Body of pancreas (tissue), 4 donors: ENCODE data around the gene FAM229A. TPM values are rescaled to one million over a fixed set of nuclear protein-coding genes. Genes with fewer than 3 reads are reported as not detected.

Experiments
- ATAC-seq: fragments of 150-250 bp; one replicate; pipeline ENCODE4 v1.9.1; 2016
- DNase-seq, 4 donors: peaks; one replicate each; pipeline ENCODE4 v3.0.0-alpha.2; 2019
- H3K27ac ChIP-seq, 4 donors: fragments of 200-600 bp; sonication (generic); 1 replicate in 3 of 4; 2 replicates in 1 of 4; pipeline versions ENCODE4 v1.5.1 to v1.6.1; 2016 to 2019; ENCODE audit warnings: mild to moderate bottlenecking in 1 of 4, mixed read lengths in 1 of 4, moderate library complexity in 1 of 4
- H3K27me3 ChIP-seq, 2 donors: fragments of 200-600 bp; sonication (generic); one replicate each; pipeline ENCODE4 v1.6.0; 2016; ENCODE audit warnings: mild to moderate bottlenecking in 1 of 2
- H3K36me3 ChIP-seq, 2 donors: fragments of 200-600 bp; sonication (generic); replicated peaks in 1 of 2; 2 replicates each; pipeline ENCODE4 v1.5.1; 2016; ENCODE audit warnings: low read depth in 2 of 2; ENCODE audit not compliant: insufficient read depth in 1 of 2
- H3K4me1 ChIP-seq: fragments of 200-600 bp; sonication (generic); one replicate; pipeline ENCODE4 v1.6.0; 2016
- H3K4me3 ChIP-seq, 2 donors: fragments of 200-600 bp; sonication (generic); 1 replicate in 1 of 2; 2 replicates in 1 of 2; pipeline ENCODE4 v1.5.1; 2016 to 2019
- H3K9me3 ChIP-seq, 3 donors: fragments of 200-600 bp; sonication (generic); 1 replicate in 2 of 3; 2 replicates in 1 of 3; pipeline ENCODE4 v1.5.1; 2016
- POLR2A ChIP-seq, 3 donors: fragments of 450-650 bp; IDR thresholded peaks; one replicate each; pipeline ENCODE4 v1.6.1; 2016; ENCODE audit warnings: antibody characterized with exemption in 3 of 3, mild to moderate bottlenecking in 2 of 3
- WGBS, 2 donors: methylation state at CpG; one replicate each; pipeline ENCODE4 v1.1.5; 2017; 5-methylcytosine and 5-hydroxymethylcytosine counted together
- intact Hi-C: fragments of 100-400 bp; cut with DNase I; formaldehyde crosslinking; loops from one replicate; pipeline ENCODE4 v1.15.1; 2023
- total RNA-seq, 2 donors: library from RNA; depleted of rRNA; stranded (reverse); fragments of >200 nt; gene quantifications; one replicate each; pipeline ENCODE4 v1.1.0, GENCODE V29; 2016
- TF ChIP-seq, protein P1 (sequence below), 7 experiments: fragments of 450-650 bp in 4 of 7; fragments of 200-600 bp in 3 of 7; sonication (generic) in 3 of 7; IDR thresholded peaks; one replicate each; pipeline ENCODE4 v1.5.1; 2016 to 2019; ENCODE audit warnings: antibody characterized with exemption in 7 of 7

FAM229A gene, protein sequence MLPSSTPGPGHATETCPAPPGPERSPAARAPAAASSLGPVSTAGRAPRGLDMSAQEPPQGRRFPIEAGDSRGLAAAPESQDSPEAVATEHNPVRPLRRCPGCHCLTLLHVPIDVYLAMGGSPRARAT
- total RNA-seq, result 10 to 100 TPM in 1 of 2 donors, 1 to 10 TPM in 1; 3.6 to 15.6 TPM

DNA sequence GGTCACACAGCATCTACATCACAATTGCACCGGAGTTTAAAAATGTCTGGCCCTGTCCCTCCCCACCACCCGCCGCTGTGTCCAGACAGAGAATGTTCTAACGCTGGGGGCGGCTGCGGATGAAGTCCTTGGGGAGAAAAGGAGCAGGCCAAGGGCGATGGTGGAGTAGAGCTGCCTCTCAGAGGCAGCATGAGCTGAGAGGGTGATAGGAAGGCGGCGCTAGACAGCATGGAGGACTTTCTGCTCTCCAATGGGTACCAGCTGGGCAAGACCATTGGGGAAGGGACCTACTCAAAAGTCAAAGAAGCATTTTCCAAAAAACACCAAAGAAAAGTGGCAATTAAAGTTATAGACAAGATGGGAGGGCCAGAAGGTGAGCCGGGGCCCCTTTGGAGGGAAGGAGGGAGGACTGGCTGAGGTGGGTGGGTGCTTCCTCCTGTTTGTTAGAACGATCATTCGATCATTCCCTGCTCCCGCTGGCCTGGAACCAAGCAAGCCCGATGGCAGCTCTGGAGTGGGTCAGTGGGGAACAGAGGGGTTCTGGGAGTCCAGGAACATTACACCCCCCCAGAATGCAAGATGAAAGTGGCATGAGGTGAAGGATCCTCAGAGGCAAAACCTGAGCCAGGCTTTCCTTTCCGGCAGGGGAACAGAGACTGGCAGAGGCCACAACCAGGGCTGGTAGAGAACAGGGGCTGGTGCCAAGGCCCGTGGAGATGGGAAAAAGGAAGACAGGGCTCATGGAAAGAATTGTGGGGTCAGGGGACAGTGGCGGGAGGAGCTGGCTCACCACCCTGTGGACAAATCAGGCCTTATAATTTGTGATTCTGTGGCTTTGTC lies at the start of gene FAM229A, which contains the start of gene TSSK3:
FAM229A (minus strand) TSS at position 12 of the 840 bp plus-strand sequence. CDS start 394 bp downstream, outside the sequence.
TSSK3 (plus strand) TSS at position 66 of the 840 bp plus-strand sequence; CDS start at position 229, 163 bp downstream.
- intact Hi-C loops, result no loop called here
- peaks cover 16% of the 10 kb centered on the region for H3K4me1 ChIP-seq
- H3K27ac ChIP-seq, result peak within 1 kb of the TSS in 3 of 4 donors; percentile 37 to 55 (median 42)
- no peak within 1 kb of the TSS for H3K4me3 ChIP-seq
- 69 to 76% methylated on average over 17 of the region's 17 CpGs for WGBS, 2 donors
- peak; percentile 12 for ATAC-seq
- no peaks in the 10 kb centered on the region for H3K27me3 ChIP-seq
- H3K9me3 ChIP-seq, result no peaks in the 10 kb centered on the region
- H3K36me3 ChIP-seq, result peaks cover 0 to 12% of the 10 kb centered on the region in 2 donors
- DNase-seq, result no peak
- TF ChIP-seq POLR2A (IDR thresholded peaks at IDR 0.05), result no peak
- TF ChIP-seq, protein P1, sequence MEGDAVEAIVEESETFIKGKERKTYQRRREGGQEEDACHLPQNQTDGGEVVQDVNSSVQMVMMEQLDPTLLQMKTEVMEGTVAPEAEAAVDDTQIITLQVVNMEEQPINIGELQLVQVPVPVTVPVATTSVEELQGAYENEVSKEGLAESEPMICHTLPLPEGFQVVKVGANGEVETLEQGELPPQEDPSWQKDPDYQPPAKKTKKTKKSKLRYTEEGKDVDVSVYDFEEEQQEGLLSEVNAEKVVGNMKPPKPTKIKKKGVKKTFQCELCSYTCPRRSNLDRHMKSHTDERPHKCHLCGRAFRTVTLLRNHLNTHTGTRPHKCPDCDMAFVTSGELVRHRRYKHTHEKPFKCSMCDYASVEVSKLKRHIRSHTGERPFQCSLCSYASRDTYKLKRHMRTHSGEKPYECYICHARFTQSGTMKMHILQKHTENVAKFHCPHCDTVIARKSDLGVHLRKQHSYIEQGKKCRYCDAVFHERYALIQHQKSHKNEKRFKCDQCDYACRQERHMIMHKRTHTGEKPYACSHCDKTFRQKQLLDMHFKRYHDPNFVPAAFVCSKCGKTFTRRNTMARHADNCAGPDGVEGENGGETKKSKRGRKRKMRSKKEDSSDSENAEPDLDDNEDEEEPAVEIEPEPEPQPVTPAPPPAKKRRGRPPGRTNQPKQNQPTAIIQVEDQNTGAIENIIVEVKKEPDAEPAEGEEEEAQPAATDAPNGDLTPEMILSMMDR (IDR thresholded peaks at IDR 0.05), result no peak

DNA sequence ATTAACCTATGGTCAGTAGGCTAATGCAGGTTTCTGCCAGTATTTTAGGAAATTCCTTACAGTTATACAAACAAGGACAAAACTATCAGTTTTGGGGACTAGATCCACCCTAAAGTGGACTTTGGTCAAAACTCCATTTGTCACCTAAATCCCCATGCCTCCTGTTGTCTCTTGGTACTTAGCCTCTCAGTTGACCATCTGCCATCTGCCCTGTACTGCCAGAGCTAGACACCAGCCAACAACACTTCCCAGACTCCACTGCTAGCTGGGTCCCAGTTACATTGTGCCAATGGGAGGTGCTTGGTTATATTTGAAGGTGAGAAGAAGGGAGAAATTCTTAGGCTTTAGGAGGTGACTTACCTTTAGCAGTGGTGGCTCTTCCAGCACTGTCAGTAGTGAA lies 49.0 kb upstream of the FAM229A start:
- Histone ChIP-seq H3K4me1 (peaks cover 7% of the 10 kb centered on the region), H3K27ac (no peak overlapping the region), H3K36me3 (no peaks in the 10 kb centered on the region), H3K9me3 (peaks cover 0 to 9% (median 0%) of the 10 kb centered on the region in 3 donors), H3K4me3 (no peak overlapping the region), H3K27me3 (no peaks in the 10 kb centered on the region)
- no peak for ATAC-seq
- intact Hi-C loops, result no loop called here
- TF ChIP-seq, protein P1 (IDR thresholded peaks at IDR 0.05), result no peak
- TF ChIP-seq POLR2A (IDR thresholded peaks at IDR 0.05), result no peak
- no peak for DNase-seq

DNA sequence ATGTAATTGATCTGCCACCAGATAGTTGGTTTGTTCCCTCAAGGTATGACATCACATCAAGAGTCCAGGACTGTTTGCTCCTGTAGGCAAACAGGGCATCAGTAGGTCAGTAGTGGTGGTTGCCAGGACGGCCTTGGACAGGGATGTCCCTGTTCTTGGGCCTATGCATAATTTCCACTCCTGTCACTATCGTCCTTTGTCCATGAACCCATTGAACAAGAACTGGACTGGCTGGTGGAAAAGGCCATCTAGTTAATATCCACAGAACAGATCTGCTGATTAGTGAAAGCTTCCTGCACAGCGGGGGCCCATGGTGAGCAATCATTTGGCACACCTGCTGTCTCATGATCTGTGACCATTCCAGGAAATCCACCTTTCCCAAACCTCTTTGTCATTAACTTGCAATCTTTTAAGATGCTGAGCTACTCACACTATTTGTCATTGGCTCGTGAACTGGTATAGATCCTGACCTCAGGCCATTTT lies 44.4 kb upstream of the FAM229A start:
- 48 to 55% methylated on average over 4 of the region's 4 CpGs for WGBS, 2 donors
- peak overlapping the region in 2 of 4 donors; percentile 7 to 38 for H3K27ac ChIP-seq
- ATAC-seq (peak; percentile 68), DNase-seq (peak in 2 of 4 donors; percentile 13 to 23)
- no peaks in the 10 kb centered on the region for H3K27me3 ChIP-seq
- H3K4me1 ChIP-seq, result peaks cover 8% of the 10 kb centered on the region
- no peaks in the 10 kb centered on the region for H3K9me3 ChIP-seq
- no peaks in the 10 kb centered on the region for H3K36me3 ChIP-seq
- TF ChIP-seq, protein P1 (IDR thresholded peaks at IDR 0.05), result no peak
- no peak for TF ChIP-seq POLR2A (IDR thresholded peaks at IDR 0.05)
- H3K4me3 ChIP-seq, result no peak overlapping the region
- intact Hi-C loops, result no loop called here

DNA sequence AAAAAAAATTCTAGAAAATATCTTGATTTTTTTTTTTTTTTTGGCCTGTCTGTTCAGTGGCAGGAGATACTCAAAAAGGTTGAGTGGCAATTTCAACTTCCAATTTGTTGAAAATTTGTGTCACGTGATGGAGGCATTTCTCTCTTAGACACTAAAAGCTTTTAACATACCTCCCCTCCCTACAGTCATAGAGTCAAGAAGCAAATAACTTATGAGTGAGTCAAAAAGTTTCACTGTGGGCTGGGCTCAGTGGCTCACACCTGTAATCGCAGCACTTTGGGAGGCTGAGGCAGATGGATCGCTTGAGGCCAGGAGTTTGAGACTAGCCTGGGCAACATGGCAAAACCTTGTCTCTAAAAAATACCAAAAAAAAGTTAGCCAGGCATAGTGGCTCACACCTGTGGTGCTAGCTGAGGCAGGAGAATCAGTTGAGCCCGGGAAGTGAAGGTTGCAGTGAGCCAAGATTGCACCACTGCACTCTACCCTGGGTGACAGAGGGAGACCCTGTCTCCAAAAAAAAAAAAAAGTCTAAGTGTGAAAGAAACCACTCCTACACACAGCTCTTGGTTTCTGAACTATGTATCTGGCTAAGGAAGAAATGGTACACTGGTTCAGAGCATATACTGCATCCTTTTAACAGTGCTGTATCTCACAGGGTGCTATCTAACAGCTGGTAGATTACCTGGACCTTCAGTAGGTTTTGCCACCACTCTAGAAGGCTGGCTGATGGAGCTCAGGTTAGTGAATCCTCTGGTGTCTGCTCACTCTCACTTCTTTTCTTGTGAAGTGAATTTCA lies 43.6 kb upstream of the FAM229A start:
- Histone ChIP-seq H3K9me3 (no peaks in the 10 kb centered on the region), H3K4me3 (no peak overlapping the region), H3K4me1 (peaks cover 12% of the 10 kb centered on the region), H3K27ac (peak overlapping the region in 2 of 4 donors; percentile 7 to 38), H3K27me3 (no peaks in the 10 kb centered on the region), H3K36me3 (no peaks in the 10 kb centered on the region)
- ATAC-seq (no peak), DNase-seq (no peak)
- WGBS, 2 donors, result 78 to 81% methylated on average over 4 of the region's 4 CpGs
- intact Hi-C loops, result no loop called here
- TF ChIP-seq, protein P1 (IDR thresholded peaks at IDR 0.05), result no peak
- TF ChIP-seq POLR2A (IDR thresholded peaks at IDR 0.05), result no peak
